Rectal smooth muscle tissue (tissue), 1 donor: Measurements from ENCODE around the gene SPOCD1.

Experiments
- H3K27ac ChIP-seq: one replicate; pipeline ENCODE4 v1.7.0; 2013; ENCODE audit warnings: low read depth, low read length, inconsistent platforms
- H3K27me3 ChIP-seq: one replicate; pipeline ENCODE4 v1.7.0; 2013; ENCODE audit warnings: low read length; ENCODE audit not compliant: control insufficient read depth, insufficient read depth
- H3K36me3 ChIP-seq: one replicate; pipeline ENCODE4 v1.7.0; 2013; ENCODE audit warnings: low read length; ENCODE audit not compliant: control insufficient read depth, insufficient read depth
- H3K4me1 ChIP-seq: one replicate; pipeline ENCODE4 v1.7.0; 2013; ENCODE audit warnings: low read length; ENCODE audit not compliant: control insufficient read depth, insufficient read depth
- H3K4me3 ChIP-seq: one replicate; pipeline ENCODE4 v1.7.0; 2013; ENCODE audit warnings: low read length
- H3K9ac ChIP-seq: one replicate; pipeline ENCODE4 v1.7.0; 2013; ENCODE audit warnings: low read length

Gene SPOCD1

DNA sequence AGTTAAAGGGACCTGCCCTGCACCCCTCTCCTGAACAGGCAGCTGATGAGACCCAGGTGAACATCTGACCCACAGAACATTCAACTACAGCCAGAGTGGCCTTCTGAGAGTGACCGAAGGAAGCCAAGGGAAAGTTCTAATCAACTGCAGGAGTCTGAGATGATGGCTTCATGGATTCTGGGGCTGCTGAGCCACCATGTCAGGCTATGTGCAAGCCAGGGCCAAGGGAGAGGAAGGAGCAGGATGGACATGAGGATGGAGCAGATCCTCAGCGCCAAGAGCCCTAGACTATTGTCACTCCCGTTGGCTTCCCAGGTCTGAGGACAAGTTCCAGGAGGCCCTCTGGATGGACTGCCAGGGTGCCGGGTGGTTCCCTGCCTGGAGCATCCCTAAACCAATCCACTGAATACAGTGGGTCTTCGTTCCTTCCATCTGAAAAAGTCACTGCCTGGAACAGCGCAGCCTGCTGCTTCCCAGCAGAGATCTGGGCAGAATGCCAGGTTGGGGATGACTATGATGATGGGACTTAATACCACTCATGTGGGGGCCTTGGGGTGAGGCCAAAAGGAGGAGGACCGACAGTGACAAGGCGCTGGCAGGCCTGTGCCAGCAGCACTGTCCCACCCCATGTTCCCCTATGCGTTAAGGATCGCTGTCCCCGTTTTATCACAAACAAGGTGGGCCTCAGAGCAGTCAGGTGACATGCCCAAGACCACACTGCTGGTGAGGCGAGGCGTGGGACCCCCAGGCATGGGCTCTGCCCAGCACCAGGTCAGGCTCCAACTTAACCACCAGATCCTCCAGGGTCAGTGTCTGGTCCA lies 19.8 kb downstream of the SPOCD1 start:
- no peaks in the 10 kb centered on the region for H3K4me1 ChIP-seq
- H3K36me3 ChIP-seq = no peaks in the 10 kb centered on the region
- H3K9ac ChIP-seq = no peak overlapping the region
- H3K27ac ChIP-seq = no peak overlapping the region
- no peaks in the 10 kb centered on the region for H3K27me3 ChIP-seq
- no peak overlapping the region for H3K4me3 ChIP-seq

DNA sequence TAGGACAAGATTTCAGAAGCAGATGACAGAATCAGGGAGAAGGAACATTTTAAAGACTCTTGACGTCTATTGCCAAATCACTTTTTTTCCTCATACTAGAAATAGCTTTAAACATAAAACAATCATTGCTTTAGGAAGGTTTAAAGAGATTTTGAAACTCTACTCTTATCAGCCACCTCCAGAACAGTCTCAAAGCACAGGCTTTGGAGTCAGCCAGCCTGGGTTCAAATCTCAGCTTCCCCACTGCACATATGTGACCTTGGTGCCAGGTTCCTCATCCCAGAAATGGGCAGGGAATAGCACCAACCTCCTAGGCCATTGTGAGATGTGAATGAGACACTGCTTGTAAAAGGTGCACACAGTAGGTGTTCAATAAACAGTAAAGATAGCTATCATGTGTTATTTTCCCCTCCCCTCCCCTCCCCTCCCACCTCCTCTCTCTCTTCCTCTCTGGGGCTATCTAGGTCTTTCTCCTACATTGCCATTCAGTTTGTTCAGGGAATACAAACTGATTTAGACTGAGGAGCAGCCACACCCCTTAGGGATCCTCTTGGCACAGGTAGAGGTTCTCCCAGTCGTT lies 20.6 kb downstream of the SPOCD1 start:
- Histone ChIP-seq H3K36me3 (no peaks in the 10 kb centered on the region), H3K27ac (no peak overlapping the region), H3K4me3 (no peak overlapping the region), H3K4me1 (no peaks in the 10 kb centered on the region), H3K27me3 (no peaks in the 10 kb centered on the region), H3K9ac (no peak overlapping the region)

DNA sequence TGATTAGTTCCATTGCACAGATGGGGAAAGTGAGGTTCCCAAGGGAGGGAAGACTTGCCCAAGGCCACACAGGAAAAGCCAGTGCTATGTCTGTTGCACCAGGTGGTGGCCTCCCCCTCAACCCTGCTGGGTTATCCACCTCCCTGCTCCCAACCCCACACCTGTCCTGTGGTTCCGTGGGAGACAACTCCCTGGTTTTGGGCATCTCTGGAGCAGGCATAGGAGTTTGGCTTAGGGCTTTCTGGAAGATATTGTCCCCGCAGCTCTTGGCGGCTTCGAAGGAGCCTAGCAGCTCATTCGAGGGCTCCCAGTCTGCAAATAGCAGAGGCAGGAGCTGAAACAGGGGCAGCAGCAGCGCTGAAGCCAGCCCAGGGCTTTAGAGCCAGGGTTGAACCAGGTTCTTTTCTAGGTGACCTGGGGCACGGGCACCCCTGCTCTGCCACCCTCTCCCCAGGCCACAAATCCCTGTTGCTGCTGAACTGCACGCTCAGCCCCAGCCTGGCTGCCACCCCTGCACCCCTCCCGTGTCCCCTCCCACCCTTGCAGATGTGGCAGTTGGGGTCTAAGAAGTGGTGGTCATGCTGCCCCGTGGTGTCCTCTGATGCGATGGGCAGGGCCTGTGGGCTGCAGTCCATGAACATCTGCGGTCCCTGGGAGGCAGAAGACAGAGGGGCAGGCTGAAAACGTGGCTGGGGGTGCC lies 22.1 kb downstream of the SPOCD1 start:
- Histone ChIP-seq H3K4me1 (no peaks in the 10 kb centered on the region), H3K36me3 (no peaks in the 10 kb centered on the region), H3K27ac (no peak overlapping the region), H3K27me3 (no peaks in the 10 kb centered on the region), H3K4me3 (no peak overlapping the region), H3K9ac (no peak overlapping the region)

DNA sequence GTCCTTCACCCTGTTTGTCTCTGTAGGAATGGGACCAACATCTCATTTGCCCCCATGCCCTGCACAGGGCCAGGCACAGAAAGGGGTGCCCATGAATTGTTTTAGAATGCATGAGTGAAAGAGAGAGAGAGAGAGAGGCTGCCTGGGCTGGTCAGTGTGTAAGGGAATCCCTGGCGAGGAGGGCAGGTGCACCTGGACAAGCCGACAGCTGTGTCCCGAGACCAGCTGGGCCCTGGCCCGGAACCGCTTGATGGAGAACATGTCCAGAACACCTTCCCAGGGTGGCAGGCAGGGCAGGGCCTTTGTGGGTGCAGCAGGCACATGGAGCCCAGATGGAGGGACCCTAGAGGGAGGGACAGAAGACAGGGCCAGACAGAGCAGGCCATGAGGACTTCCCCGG lies 22.7 kb downstream of the SPOCD1 start:
- Histone ChIP-seq H3K27ac (no peak overlapping the region), H3K4me3 (no peak overlapping the region), H3K4me1 (no peaks in the 10 kb centered on the region), H3K27me3 (no peaks in the 10 kb centered on the region), H3K36me3 (no peaks in the 10 kb centered on the region), H3K9ac (no peak overlapping the region)

DNA sequence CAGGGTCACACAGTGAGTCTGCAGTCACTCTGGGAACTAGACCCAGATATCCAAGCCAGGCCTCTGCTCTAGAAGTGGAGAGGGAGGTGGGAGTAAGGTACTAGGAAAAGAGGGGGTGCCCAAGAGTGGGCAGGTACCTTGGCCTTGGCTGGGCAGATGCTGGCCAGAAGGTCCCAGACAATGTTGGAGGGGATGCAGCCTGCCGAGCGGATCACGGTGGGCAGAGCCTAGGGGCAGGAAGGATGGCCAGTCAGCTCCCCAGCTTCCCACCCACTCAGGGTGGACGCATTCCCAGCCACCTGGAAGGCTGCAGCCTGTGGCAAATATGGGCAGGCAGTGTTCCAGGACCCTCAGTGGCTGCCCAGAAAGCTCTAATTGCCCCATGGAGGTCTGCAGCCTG lies 23.3 kb downstream of the SPOCD1 start:
- Histone ChIP-seq H3K9ac (no peak overlapping the region), H3K4me3 (no peak overlapping the region), H3K27me3 (no peaks in the 10 kb centered on the region), H3K36me3 (no peaks in the 10 kb centered on the region), H3K27ac (no peak overlapping the region), H3K4me1 (no peaks in the 10 kb centered on the region)

DNA sequence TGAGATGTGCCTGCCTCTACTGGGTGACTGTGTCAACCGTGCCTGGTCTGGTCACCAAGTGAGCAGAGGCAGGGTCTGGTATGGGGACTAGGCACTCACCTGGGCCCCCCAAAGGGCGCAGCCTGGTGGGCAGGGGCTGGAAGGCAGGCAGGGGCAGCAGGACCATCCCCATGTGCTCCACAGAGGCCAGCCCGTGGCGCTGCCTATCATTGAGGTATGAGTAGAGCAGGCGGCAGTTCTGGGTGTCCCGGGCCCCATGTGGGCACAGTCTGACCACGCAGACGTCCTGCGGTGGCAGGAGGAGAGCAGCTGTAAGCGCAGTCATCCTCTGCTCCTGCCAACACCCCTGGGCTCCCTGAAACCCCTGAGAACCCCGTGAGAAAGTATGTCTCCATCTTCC lies 23.7 kb downstream of the SPOCD1 start:
- no peak overlapping the region for H3K9ac ChIP-seq
- H3K36me3 ChIP-seq = no peaks in the 10 kb centered on the region
- H3K4me3 ChIP-seq = no peak overlapping the region

DNA sequence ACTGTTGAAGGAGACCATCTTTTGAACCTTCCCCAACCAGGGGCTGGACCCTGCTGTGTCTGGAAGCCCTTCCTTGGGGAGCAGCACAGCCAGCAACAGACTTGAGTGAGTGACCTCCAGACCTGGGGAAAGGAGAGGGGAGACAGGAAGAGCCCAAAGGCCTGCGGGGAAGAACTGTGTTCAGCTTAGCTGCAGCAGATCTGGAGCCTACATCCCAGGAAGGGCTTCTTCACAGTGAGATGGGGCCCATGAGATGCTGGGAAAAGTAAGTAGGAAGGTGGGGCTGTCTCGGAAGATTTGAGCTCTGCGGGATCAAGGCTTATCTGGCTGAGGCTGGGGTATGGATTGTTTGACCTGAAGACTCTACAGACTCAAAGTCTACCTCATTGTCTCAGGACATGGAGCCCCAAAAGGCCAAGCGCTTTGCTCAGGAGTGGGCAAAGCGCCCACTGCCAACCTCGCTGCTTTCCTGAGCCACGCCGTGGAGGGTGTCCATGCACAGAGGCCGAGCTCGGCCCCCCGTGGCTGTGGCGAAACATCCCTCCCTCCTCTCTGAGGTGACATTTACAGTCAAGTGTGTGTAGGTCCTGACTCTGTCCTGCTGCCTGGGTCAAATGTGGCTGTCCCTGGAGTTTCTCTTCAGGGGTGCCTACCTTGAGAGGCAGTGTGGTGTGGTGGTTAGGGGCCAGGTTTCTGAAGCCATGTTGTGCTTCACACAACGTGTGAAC lies 24.5 kb downstream of the SPOCD1 start:
- no peak overlapping the region for H3K9ac ChIP-seq
- H3K36me3 ChIP-seq = no peaks in the 10 kb centered on the region
- H3K4me3 ChIP-seq = no peak overlapping the region
- H3K4me1 ChIP-seq = no peaks in the 10 kb centered on the region
- H3K27ac ChIP-seq = no peak overlapping the region
- no peaks in the 10 kb centered on the region for H3K27me3 ChIP-seq

More for the DNA sequence above, 23.7 kb downstream of the SPOCD1 start:
- H3K4me1 ChIP-seq = no peaks in the 10 kb centered on the region
- no peak overlapping the region for H3K27ac ChIP-seq
- no peaks in the 10 kb centered on the region for H3K27me3 ChIP-seq

DNA sequence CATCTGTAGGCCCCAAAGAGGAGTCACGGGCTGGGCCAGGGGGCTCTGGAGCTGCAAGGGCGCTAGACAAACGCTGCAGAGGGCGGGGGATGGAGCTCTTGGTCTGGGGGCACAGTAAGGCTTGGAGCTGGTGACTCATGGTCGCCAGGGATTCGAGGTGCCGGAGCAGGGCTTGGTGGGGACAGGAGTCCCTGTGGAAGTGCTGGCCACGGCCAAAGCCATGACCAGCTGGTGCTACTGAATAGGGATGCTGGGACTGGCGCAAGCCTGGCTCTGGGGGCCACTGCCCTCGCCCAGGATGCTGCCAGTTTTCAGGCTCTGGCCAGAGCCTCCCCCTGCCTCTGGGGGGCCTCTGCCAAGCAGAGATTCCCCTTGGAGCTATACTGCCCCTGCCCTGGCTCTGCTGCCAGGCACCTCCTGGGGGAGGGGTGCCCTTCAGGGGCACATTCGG lies 25.2 kb downstream of the SPOCD1 start:
- Histone ChIP-seq H3K4me1 (no peaks in the 10 kb centered on the region), H3K27me3 (no peaks in the 10 kb centered on the region), H3K36me3 (no peaks in the 10 kb centered on the region), H3K27ac (no peak overlapping the region), H3K9ac (no peak overlapping the region), H3K4me3 (no peak overlapping the region)

DNA sequence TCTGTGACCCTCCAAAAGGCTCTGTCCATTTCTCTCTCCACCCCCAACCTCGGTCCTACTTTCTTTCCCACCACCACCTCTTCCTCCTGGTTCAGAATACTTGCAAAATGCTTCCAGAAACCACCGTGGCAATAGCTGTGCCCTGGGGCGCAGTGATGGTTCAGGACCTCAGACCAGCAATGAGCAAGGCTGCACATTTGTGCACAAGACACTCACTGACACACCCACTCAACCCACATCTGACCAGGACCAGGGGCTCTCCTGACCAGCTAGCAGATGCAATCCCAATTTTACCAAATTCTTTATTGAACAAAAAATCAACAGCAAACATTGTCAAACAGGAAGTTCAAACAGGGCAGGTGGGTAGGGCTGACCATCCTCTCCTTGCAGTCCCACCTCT lies 25.7 kb downstream of the SPOCD1 start:
- no peak overlapping the region for H3K27ac ChIP-seq
- no peaks in the 10 kb centered on the region for H3K36me3 ChIP-seq
- H3K27me3 ChIP-seq = no peaks in the 10 kb centered on the region
- H3K9ac ChIP-seq = no peak overlapping the region
- H3K4me3 ChIP-seq = no peak overlapping the region
- H3K4me1 ChIP-seq = no peaks in the 10 kb centered on the region

DNA sequence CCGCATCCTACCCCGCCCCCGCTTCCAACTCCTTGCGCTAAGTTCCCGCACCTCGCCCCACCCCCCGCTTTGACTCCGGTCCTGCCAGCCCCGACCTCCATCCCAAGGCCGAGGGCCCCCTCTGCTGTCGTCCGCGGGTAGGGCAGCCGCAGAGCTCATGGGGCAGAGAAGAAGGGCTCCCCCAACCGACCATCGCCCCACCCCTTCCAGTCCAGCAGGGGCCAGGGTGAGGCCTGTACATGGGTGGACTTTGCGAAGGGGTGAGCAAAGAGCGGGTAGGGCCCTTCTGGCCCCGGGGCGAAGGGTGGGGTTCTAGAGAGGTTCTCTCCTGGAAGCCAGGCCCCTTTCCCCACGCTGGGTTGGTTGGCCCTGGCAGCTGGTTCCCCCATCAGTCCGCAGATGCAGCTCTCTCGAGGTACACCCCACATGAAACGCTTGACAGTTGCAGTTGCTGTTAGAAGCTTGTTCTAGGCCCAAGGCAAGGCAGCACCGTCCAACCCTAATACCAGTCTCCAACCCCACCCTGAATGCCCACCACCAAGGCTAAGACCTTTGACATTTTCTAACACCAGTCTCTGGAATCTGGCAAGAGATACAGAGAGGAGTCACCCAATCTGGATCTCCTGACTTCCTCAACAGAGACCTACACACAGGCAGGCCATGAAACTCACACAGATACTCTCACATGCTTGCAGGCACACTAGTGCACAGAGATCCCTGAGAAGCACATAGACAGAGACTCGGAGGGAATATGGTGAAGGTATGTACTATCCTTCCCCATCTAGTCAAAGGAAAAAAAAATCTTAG lies 26.4 kb downstream of the SPOCD1 start:
- H3K4me1 ChIP-seq = no peaks in the 10 kb centered on the region

DNA sequence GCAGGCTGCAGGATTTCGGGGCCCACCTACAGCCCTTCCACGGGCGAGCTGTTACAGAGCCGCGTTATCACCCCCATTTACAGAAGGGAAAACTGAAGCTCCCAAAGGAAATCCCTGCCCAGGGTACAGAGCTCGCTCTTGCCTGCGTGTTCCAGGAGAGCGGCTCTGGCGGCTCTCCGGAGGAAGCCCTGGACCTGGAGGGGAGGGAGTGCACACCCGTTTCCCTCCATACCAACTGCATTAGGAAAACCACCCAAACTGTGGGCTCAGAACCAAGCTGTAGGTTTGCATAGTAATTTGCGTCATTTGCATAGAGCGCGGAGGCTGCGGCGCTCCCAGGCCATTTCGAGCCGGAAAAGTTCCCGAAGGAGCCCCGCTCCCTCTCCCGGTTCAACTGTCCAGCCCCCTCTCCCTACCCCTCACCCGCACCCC lies 27.0 kb downstream of the SPOCD1 start:
- no peaks in the 10 kb centered on the region for H3K4me1 ChIP-seq
- no peaks in the 10 kb centered on the region for H3K36me3 ChIP-seq
- peak overlapping the region; percentile 26 for H3K9ac ChIP-seq
- peak overlapping the region; percentile 87 for H3K4me3 ChIP-seq
- peak overlapping the region; percentile 75 for H3K27ac ChIP-seq
- H3K27me3 ChIP-seq = no peaks in the 10 kb centered on the region

More for the DNA sequence above, 26.4 kb downstream of the SPOCD1 start:
- Histone ChIP-seq H3K36me3 (no peaks in the 10 kb centered on the region), H3K9ac (no peak overlapping the region), H3K27me3 (no peaks in the 10 kb centered on the region), H3K27ac (no peak overlapping the region), H3K4me3 (peak overlapping the region; percentile 87)
